ENCODE measurements around the gene PLBD1. TPM values are rescaled to one million over a fixed set of nuclear protein-coding genes. Genes with fewer than 3 reads are reported as not detected.

The PLBD1 gene
- total RNA-seq, 1 donor from 2014 or later = not detected

- intact Hi-C loops (cut with micrococcal nuclease) = no loop called here
Observed at GRCh38 chr12:14564336-14564959, 3.2 kb downstream of the PLBD1 start.

- intact Hi-C loops (cut with micrococcal nuclease) = no loop called here
Observed at GRCh38 chr12:14563046-14563445, 4.6 kb downstream of the PLBD1 start.

GRCh38 chr12:14562279-14562678, 5.4 kb downstream of the PLBD1 start:
- intact Hi-C loops (cut with micrococcal nuclease) = no loop called here

GRCh38 chr12:14561677-14562238, 5.9 kb downstream of the PLBD1 start:
- intact Hi-C loops (cut with micrococcal nuclease) = no loop called here

- intact Hi-C loops (cut with micrococcal nuclease) = no loop called here
Observed at GRCh38 chr12:14560904-14561574, 6.6 kb downstream of the PLBD1 start.

- intact Hi-C loops (cut with micrococcal nuclease) = no loop called here
Observed at GRCh38 chr12:14558473-14558959, 9.2 kb downstream of the PLBD1 start.

- intact Hi-C loops (cut with micrococcal nuclease) = no loop called here
Observed at GRCh38 chr12:14557966-14558365, 9.7 kb downstream of the PLBD1 start.

GRCh38 chr12:14554281-14555007, 13.2 kb downstream of the PLBD1 start:
- intact Hi-C loops (cut with micrococcal nuclease) = no loop called here

GRCh38 chr12:14548609-14549008, 19.1 kb downstream of the PLBD1 start:
- intact Hi-C loops (cut with micrococcal nuclease) = no loop called here

GRCh38 chr12:14547571-14547970, 20.1 kb downstream of the PLBD1 start:
- intact Hi-C loops (cut with micrococcal nuclease) = no loop called here

- intact Hi-C loops (cut with micrococcal nuclease) = no loop called here
Observed at GRCh38 chr12:14545144-14546124, 22.2 kb downstream of the PLBD1 start.

- intact Hi-C loops (cut with micrococcal nuclease) = no loop called here
Observed at GRCh38 chr12:14540801-14541462, 26.8 kb downstream of the PLBD1 start.

GRCh38 chr12:14537088-14537487, 30.6 kb downstream of the PLBD1 start:
- intact Hi-C loops (cut with micrococcal nuclease) = no loop called here

- intact Hi-C loops (cut with micrococcal nuclease) = no loop called here
Observed at GRCh38 chr12:14532152-14532551, 35.5 kb downstream of the PLBD1 start.

GRCh38 chr12:14525964-14526363, 41.7 kb downstream of the PLBD1 start:
- intact Hi-C loops (cut with micrococcal nuclease) = no loop called here

- intact Hi-C loops (cut with micrococcal nuclease) = no loop called here
Observed at GRCh38 chr12:14521822-14522221, 45.9 kb downstream of the PLBD1 start.

- intact Hi-C loops (cut with micrococcal nuclease) = no loop called here
Observed at GRCh38 chr12:14514946-14515345, 52.7 kb downstream of the PLBD1 start.

- intact Hi-C loops (cut with micrococcal nuclease) = no loop called here
Observed at GRCh38 chr12:14514154-14514842, 53.4 kb downstream of the PLBD1 start.

GRCh38 chr12:14510574-14510973, 57.1 kb downstream of the PLBD1 start:
- intact Hi-C loops (cut with micrococcal nuclease) = no loop called here

All from T-helper 2 cell treated with Interferon-gamma antibody and Interleukin-4, amounts not matched to agents 100 ng/mL and 5 ng/mL, for 36 hours (primary cell).